MCF 10A (cell line): ENCODE data around the gene HTT. TPM values are rescaled to one million over a fixed set of nuclear protein-coding genes. Genes with fewer than 3 reads are reported as not detected.

ENCODE experiments used
- BruUV-seq: library from RNA; stranded (reverse); fragments of 400-500 nt; replicated peaks from 2 replicates; lab custom pipeline; 2021; lab: Mats Ljungman, UMichigan
- CTCF ChIA-PET: fragments of 300-600 bp; sonication (Branson Sonifier 250); formaldehyde crosslinking; extraction: SDS; loops from one replicate; lab custom pipeline; 2021; ENCODE audit warnings: antibody characterized with exemption, inconsistent platforms; lab: Yijun Ruan, JAX
- POLR2A ChIA-PET: fragments of 300-600, 350-650 bp; sonication (Branson Sonifier 250); formaldehyde crosslinking; extraction: SDS; loops from one replicate; lab custom pipeline; 2020; ENCODE audit warnings: antibody characterized with exemption, inconsistent platforms; lab: Yijun Ruan, JAX
- DNase-seq: peaks from one replicate; pipeline ENCODE4 v3.0.0-alpha.2; 2018; ENCODE audit not compliant: unreplicated experiment
- H3K27ac Mint-ChIP-seq: one replicate; pipeline ENCODE4 v1.8.0; 2022; ENCODE audit warnings: mild to moderate bottlenecking, low read depth, mixed read lengths; ENCODE audit not compliant: unreplicated experiment
- H3K27me3 Mint-ChIP-seq: one replicate; pipeline ENCODE4 v1.8.0; 2022; ENCODE audit warnings: mixed read lengths; ENCODE audit not compliant: insufficient read depth, unreplicated experiment
- H3K36me3 Mint-ChIP-seq: one replicate; pipeline ENCODE4 v1.8.0; 2022; ENCODE audit warnings: mild to moderate bottlenecking, moderate library complexity, mixed read lengths; ENCODE audit not compliant: insufficient read depth, unreplicated experiment
- H3K4me1 Mint-ChIP-seq: one replicate; pipeline ENCODE4 v1.8.0; 2022; ENCODE audit warnings: mixed read lengths; ENCODE audit not compliant: insufficient read depth, unreplicated experiment
- H3K4me3 Mint-ChIP-seq: one replicate; pipeline ENCODE4 v1.8.0; 2022; ENCODE audit warnings: mild to moderate bottlenecking, moderate library complexity, mixed read lengths; ENCODE audit not compliant: unreplicated experiment
- H3K9me3 Mint-ChIP-seq: one replicate; pipeline ENCODE4 v1.8.0; 2022; ENCODE audit warnings: mixed read lengths; ENCODE audit not compliant: unreplicated experiment
- intact Hi-C: fragments of 100-400 bp; cut with micrococcal nuclease; formaldehyde crosslinking; loops from 2 replicates; pipeline ENCODE4 v1.14.1; 2022
- total RNA-seq: library from RNA; stranded (reverse); gene quantifications from 2 replicates; pipeline ENCODE4 v1.2.3, GENCODE V29; 2022
- TF ChIP-seq, protein P1 (sequence below): fragments of 200-600 bp; IDR thresholded peaks from one replicate; pipeline ENCODE4 v1.8.0; 2022; ENCODE audit warnings: antibody characterized with exemption, mild to moderate bottlenecking; ENCODE audit not compliant: unreplicated experiment

HTT gene
- total RNA-seq, 1 experiment from 2014 or later, result 47.4 TPM

DNA sequence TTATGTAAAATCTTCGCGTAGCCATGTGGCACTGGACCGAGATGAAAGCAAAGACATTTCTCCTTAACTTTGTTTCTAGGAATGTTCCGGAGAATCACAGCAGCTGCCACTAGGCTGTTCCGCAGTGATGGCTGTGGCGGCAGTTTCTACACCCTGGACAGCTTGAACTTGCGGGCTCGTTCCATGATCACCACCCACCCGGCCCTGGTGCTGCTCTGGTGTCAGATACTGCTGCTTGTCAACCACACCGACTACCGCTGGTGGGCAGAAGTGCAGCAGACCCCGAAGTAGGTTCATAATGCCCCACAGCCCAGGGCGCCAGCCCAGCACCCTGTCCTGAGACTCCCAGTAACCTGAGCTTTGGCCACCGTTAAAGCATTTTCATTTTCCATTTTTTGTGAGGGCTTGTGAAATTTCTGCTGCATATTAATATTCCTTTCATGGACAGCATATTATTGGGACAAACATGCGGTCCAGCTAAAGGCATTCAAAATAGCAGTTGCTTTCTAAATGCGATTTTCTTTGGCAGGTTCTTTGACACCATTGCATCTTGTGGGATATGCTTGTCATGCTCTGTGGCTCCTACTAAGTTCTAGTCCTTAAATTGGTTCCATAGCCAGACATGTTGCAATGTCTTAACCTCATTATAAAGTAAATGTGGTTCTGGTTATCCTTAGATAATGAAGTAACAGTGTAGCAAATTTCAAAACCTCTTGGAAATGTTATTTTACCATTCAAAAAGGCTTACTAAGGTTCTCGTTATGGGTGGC is 125.4 kb downstream of the HTT start:
- Mint-ChIP-seq H3K4me3 (no peak overlapping the region), H3K4me1 (no peaks in the 10 kb centered on the region), H3K27ac (no peak overlapping the region), H3K27me3 (no peaks in the 10 kb centered on the region), H3K9me3 (no peaks in the 10 kb centered on the region), H3K36me3 (peaks cover 64% of the 10 kb centered on the region)
- no TSS peak for BruUV-seq
- DNase-seq, result no peak
- POLR2A ChIA-PET, result no interaction called here
- intact Hi-C loops, result loop anchor here (10.0 kb wide), 1 partner anchor 745 kb away; no protein-coding TSS in a partner anchor
- TF ChIP-seq, protein P1, sequence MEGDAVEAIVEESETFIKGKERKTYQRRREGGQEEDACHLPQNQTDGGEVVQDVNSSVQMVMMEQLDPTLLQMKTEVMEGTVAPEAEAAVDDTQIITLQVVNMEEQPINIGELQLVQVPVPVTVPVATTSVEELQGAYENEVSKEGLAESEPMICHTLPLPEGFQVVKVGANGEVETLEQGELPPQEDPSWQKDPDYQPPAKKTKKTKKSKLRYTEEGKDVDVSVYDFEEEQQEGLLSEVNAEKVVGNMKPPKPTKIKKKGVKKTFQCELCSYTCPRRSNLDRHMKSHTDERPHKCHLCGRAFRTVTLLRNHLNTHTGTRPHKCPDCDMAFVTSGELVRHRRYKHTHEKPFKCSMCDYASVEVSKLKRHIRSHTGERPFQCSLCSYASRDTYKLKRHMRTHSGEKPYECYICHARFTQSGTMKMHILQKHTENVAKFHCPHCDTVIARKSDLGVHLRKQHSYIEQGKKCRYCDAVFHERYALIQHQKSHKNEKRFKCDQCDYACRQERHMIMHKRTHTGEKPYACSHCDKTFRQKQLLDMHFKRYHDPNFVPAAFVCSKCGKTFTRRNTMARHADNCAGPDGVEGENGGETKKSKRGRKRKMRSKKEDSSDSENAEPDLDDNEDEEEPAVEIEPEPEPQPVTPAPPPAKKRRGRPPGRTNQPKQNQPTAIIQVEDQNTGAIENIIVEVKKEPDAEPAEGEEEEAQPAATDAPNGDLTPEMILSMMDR, result no peak
- CTCF ChIA-PET, result interaction anchor here (0.7 kb wide), 1 partner anchor 40 kb away, joined by 3 read pairs; no protein-coding TSS in a partner anchor

DNA sequence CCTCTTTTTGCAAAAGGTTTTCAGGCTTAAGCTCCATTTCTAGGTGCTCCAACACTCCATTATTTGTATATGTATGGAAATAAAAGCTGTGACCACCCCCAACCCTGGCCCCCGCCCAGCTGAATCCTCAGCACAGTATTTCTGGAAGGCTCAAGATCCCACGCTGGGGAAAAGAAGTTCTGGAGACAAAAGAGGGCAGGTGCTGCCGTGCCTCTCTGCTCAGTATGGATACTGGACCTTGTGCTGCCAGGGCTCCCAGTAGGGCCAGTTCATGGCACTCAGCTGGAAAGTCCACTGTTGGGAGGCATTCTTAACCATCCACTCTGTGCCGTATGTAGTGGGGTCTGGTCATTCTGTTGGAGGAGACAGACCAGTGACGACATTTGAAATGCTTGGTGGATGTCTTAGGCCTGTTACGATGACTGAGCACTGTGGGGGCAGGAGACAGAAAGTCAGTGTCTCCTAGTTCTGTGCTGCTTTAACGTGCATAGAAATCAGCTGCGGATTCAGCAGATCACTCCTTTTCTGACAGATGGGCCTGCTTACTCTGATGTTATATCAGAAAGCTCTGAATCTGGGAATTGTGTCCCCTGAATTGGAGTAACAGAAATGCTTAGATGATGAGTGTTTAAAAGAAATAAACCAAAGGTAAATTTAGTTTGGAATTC is 126.1 kb downstream of the HTT start:
- Mint-ChIP-seq H3K27me3 (no peaks in the 10 kb centered on the region), H3K9me3 (no peaks in the 10 kb centered on the region), H3K36me3 (peaks cover 58% of the 10 kb centered on the region), H3K27ac (no peak overlapping the region), H3K4me1 (no peaks in the 10 kb centered on the region), H3K4me3 (no peak overlapping the region)
- TF ChIP-seq, protein P1, result no peak
- DNase-seq, result no peak
- intact Hi-C loops, result no loop called here
- ChIA-PET POLR2A (no interaction called here), CTCF (interaction anchor here (0.7 kb wide), 1 partner anchor 39 kb away, joined by 3 read pairs; no protein-coding TSS in a partner anchor)
- no TSS peak for BruUV-seq

DNA sequence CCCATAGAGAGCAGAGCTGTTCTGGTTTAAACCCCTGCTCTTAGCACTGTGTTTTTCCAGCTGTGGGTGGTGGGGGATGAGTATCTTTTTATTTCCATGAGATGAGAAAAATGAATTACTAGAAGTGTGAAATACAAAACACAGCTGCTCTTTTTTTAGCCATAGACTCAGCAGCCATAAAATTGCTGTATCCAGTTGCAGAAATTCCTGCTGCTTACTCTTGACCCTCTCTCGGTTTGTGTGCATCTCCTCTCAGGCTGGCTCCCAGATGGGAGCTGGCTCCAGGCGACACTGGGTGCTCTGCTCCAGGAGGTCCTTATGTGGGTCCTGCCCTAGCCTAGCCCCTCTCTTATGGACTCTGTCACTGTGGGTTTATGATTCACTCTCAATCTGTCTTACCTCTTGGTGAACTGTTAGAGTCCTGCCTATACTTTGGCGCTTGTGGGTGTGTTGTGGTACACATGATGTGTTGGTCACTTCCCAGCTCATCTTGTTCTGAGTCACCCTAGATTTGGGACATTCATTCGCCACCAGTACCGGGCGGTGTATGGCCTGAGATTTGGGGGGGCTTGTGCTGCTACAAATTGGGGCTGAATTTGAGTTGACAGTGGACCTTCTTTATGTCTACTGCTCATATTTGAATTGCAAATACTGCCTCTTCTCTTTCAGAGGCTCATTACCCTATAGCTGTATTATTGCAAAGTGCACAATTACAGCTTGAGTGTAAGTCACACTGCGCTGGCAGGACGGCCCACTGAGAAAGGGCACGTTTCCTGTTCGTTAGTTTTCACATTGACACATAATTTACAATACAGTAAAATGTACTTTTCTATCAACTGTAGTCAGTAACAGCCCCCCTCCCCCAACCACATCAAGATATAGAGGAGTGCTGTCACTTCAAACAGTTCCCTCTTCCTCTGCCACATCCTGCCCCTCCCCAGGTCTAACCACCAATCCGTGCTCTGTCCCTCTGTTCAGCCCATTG is 127.5 kb downstream of the HTT start:
- intact Hi-C loops, result no loop called here
- CTCF ChIA-PET, result interaction anchor here (1.3 kb wide), 1 partner anchor 9 kb away, joined by 3 read pairs; no protein-coding TSS in a partner anchor
- BruUV-seq, result no TSS peak

More for the DNA sequence above, 127.5 kb downstream of the HTT start:
- Mint-ChIP-seq H3K27me3 (no peaks in the 10 kb centered on the region), H3K9me3 (no peaks in the 10 kb centered on the region), H3K4me3 (no peak overlapping the region), H3K36me3 (peaks cover 63% of the 10 kb centered on the region), H3K4me1 (no peaks in the 10 kb centered on the region), H3K27ac (no peak overlapping the region)
- POLR2A ChIA-PET, result interaction anchor here (0.6 kb wide), 1 partner anchor 362 kb away, joined by 3 read pairs; no protein-coding TSS in a partner anchor
- no peak for DNase-seq
- TF ChIP-seq, protein P1, result no peak
